OCI-LY7 (cell line): ENCODE measurements around the gene SAE1.

ENCODE experiments used
- CTCF ChIP-seq: fragments of 200-600 bp; sonication (generic); conservative IDR thresholded peaks from 2 replicates; pipeline ENCODE4 v1.5.1; 2014; ENCODE audit warnings: mild to moderate bottlenecking, antibody characterized with exemption, low read length, moderate library complexity, mixed read lengths
- EZH2phosphoT487 ChIP-seq: fragments of 200-600 bp; sonication (generic); IDR thresholded peaks from 2 replicates; pipeline ENCODE4 v1.6.1; 2018; ENCODE audit warnings: low read depth, borderline replicate concordance, mild to moderate bottlenecking, mixed run types, antibody characterized with exemption, low read length, moderate library complexity, mixed read lengths

- TF ChIP-seq CTCF = no peak
- no peak for TF ChIP-seq EZH2phosphoT487
Observed at GRCh38 chr19:47186446-47187334, 56.1 kb downstream of the SAE1 start.
